Peyer's patch (tissue), 4 donors: ENCODE results near the gene PADI2.

Source experiments
- POLR2A ChIP-seq, 2 donors: fragments of 450-650 bp; IDR thresholded peaks; one replicate each; pipeline ENCODE4 v1.5.1; 2017; ENCODE audit warnings: antibody characterized with exemption in 2 of 2, mild to moderate bottlenecking in 2 of 2, moderate library complexity in 2 of 2
- TF ChIP-seq, protein P1 (sequence below), 6 experiments: fragments of 450-650 bp in 4 of 6; fragments of 200-600 bp in 2 of 6; sonication (generic) in 1 of 6; IDR thresholded peaks; one replicate each; pipeline ENCODE4 v1.5.1; 2017 to 2019; ENCODE audit warnings: antibody characterized with exemption in 6 of 6, mild to moderate bottlenecking in 3 of 6, moderate library complexity in 1 of 6

DNA sequence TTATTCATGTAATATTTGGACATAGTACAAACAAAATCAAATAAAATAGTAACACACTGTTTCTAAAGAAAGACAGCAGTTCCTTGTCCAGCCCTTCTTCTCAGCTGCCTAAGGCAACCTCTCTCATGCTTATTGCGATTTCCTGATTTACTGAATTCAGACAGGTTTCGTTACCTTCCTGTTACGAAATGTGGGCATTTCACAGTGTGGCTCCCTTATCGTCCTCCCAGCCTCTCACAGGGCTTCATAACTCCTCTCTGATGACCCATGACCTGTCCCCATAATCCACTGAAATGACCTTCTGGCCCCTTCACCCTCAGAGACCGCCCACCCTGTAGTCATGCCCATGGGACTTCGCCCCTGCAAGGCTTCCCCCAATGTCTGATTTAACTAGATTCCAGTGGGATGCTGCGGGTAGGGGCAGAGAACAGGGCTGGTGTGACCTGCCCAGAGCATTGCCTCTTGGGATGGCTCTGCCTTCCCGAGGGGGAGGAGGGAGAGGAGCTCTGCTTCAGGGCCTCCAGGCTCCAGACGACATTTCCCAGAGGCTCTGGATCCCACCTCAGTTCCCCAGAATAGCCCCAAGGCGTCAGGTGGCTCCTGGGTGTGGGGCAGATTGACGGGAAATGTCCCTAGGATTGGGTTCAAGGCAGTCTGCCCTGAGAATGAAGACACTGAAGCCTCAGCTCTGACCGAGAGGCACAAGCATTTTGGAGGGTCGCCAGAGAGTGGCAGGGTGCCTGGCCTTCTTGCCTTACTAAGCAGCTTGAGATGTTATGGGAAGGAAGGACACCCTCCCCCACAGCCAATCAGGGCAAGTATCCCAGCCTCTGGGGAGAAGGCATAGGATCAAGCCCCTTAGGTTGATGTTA, 20.6 kb downstream of the PADI2 start:
- TF ChIP-seq POLR2A (IDR thresholded peaks at IDR 0.05): no peak
- TF ChIP-seq, protein P1, sequence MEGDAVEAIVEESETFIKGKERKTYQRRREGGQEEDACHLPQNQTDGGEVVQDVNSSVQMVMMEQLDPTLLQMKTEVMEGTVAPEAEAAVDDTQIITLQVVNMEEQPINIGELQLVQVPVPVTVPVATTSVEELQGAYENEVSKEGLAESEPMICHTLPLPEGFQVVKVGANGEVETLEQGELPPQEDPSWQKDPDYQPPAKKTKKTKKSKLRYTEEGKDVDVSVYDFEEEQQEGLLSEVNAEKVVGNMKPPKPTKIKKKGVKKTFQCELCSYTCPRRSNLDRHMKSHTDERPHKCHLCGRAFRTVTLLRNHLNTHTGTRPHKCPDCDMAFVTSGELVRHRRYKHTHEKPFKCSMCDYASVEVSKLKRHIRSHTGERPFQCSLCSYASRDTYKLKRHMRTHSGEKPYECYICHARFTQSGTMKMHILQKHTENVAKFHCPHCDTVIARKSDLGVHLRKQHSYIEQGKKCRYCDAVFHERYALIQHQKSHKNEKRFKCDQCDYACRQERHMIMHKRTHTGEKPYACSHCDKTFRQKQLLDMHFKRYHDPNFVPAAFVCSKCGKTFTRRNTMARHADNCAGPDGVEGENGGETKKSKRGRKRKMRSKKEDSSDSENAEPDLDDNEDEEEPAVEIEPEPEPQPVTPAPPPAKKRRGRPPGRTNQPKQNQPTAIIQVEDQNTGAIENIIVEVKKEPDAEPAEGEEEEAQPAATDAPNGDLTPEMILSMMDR (IDR thresholded peaks at IDR 0.05): no peak
